HG03060 (cell line): ENCODE measurements around the gene MMP12.

Experiments
- ATAC-seq: cut with Tn5 transposase; IDR thresholded peaks from one replicate; pipeline ENCODE4 v1.9.1; 2021; ENCODE audit warnings: low read depth, moderate number of reproducible peaks; ENCODE audit not compliant: unreplicated experiment

MMP12 gene

GRCh38 chr11:102850973-102851745 is 23.6 kb downstream of the MMP12 start:
- ATAC-seq: no peak

GRCh38 chr11:102849311-102849710 is 25.5 kb downstream of the MMP12 start:
- no peak for ATAC-seq

GRCh38 chr11:102846292-102846691 is 28.5 kb downstream of the MMP12 start:
- no peak for ATAC-seq

GRCh38 chr11:102843489-102843888 is 31.3 kb downstream of the MMP12 start, which contains the start of gene MMP3:
MMP3 (minus strand) TSS chr11:102843609; CDS start chr11:102843546, 63 bp downstream.
- ATAC-seq: no peak

- ATAC-seq: no peak
Observed at GRCh38 chr11:102842930-102843329, 31.9 kb downstream of the MMP12 start.

GRCh38 chr11:102840018-102840417 is 34.8 kb downstream of the MMP12 start:
- no peak for ATAC-seq

GRCh38 chr11:102837646-102838045 is 37.1 kb downstream of the MMP12 start:
- no peak for ATAC-seq

- ATAC-seq: no peak
Observed at GRCh38 chr11:102837156-102837555, 37.6 kb downstream of the MMP12 start.

- no peak for ATAC-seq
Observed at GRCh38 chr11:102836290-102836875, 38.4 kb downstream of the MMP12 start.

- no peak for ATAC-seq
Observed at GRCh38 chr11:102833731-102834130, 41.1 kb downstream of the MMP12 start.

GRCh38 chr11:102832612-102833011 is 42.2 kb downstream of the MMP12 start:
- ATAC-seq: no peak

- no peak for ATAC-seq
Observed at GRCh38 chr11:102831489-102832440, 43.0 kb downstream of the MMP12 start.

GRCh38 chr11:102831128-102831488 is 43.7 kb downstream of the MMP12 start:
- ATAC-seq: no peak

GRCh38 chr11:102830001-102830727 is 44.6 kb downstream of the MMP12 start:
- ATAC-seq: no peak

- ATAC-seq: no peak
Observed at GRCh38 chr11:102829316-102830000, 45.3 kb downstream of the MMP12 start.

GRCh38 chr11:102824556-102824955 is 50.2 kb downstream of the MMP12 start:
- no peak for ATAC-seq

GRCh38 chr11:102819491-102819890 is 55.3 kb downstream of the MMP12 start:
- ATAC-seq: no peak

- ATAC-seq: no peak
Observed at GRCh38 chr11:102813484-102813883, 61.3 kb downstream of the MMP12 start.
